Stomach (tissue), 9 donors: Measurements from ENCODE around the gene KEL. TPM values are rescaled to one million over a fixed set of nuclear protein-coding genes. Genes with fewer than 3 reads are reported as not detected.

Source experiments
- DNase-seq, 2 donors: peaks; one replicate each; pipeline versions ENCODE4 v3.0.0 to v3.0.0-alpha.2; 2013 to 2019
- H3K27ac ChIP-seq, 5 donors: fragments of 200-600 bp in 4 of 5; sonication (generic) in 4 of 5; one replicate each; pipeline ENCODE4 v1.5.1; 2013 to 2019; ENCODE audit warnings: mild to moderate bottlenecking in 1 of 5, moderate library complexity in 1 of 5
- H3K27me3 ChIP-seq, 3 donors: fragments of 200-600 bp; sonication (generic); one replicate each; pipeline ENCODE4 v1.5.1; 2017 to 2019; ENCODE audit warnings: mixed run types in 1 of 3
- H3K36me3 ChIP-seq, 4 donors: fragments of 200-600 bp; sonication (generic); 1 replicate in 3 of 4; 2 replicates in 1 of 4; pipeline ENCODE4 v1.5.1; 2016 to 2019
- H3K4me1 ChIP-seq, 4 donors: fragments of 200-600 bp; sonication (generic); one replicate each; pipeline ENCODE4 v1.5.1; 2016 to 2019
- H3K4me3 ChIP-seq, 4 donors: fragments of 200-600 bp; sonication (generic) in 3 of 4; one replicate each; pipeline ENCODE4 v1.5.1; 2016 to 2019; ENCODE audit warnings: mild to moderate bottlenecking in 1 of 4
- H3K9me3 ChIP-seq, 4 donors: fragments of 200-600 bp; sonication (generic); one replicate each; pipeline ENCODE4 v1.5.1; 2016 to 2019
- EP300 ChIP-seq: sonication (generic); formaldehyde crosslinking; IDR thresholded peaks from one replicate; pipeline ENCODE4 v1.6.1; 2017; ENCODE audit warnings: antibody characterized with exemption
- POLR2A ChIP-seq, 4 donors: fragments of 450-650 bp; IDR thresholded peaks; one replicate each; pipeline ENCODE4 v1.6.1; 2016; ENCODE audit warnings: antibody characterized with exemption in 4 of 4, control low read depth in 2 of 4, mild to moderate bottlenecking in 1 of 4, moderate library complexity in 1 of 4
- POLR2AphosphoS5 ChIP-seq, 3 donors: sonication (generic); formaldehyde crosslinking; IDR thresholded peaks; one replicate each; pipeline ENCODE4 v1.6.1; 2016; ENCODE audit warnings: antibody characterized with exemption in 3 of 3
- WGBS, 5 donors: extraction: QIAGEN DNeasy Blood & Tissue Kit in 3 of 5; methylation state at CpG; one replicate each; pipeline versions ENCODE4 v1.1.5 to v1.1.7; 2013 to 2018; 5-methylcytosine and 5-hydroxymethylcytosine counted together
- intact Hi-C: fragments of 100-400 bp; cut with DNase I; formaldehyde crosslinking; loops from one replicate; pipeline ENCODE4 v1.15.1; 2023; ENCODE audit warnings: low total_unique reads
- polyA plus RNA-seq, 3 donors: library from polyadenylated mRNA; stranded (reverse); fragments of 200-250 nt; gene quantifications; one replicate each; pipeline ENCODE4 v1.2.3, GENCODE V29; 2013
- total RNA-seq, 5 donors: library from RNA; depleted of rRNA; stranded (reverse); fragments of >200 nt; gene quantifications; one replicate each; pipeline versions ENCODE4 v1.1.0 to v1.2.3, GENCODE V29; 2014 to 2016
- TF ChIP-seq, protein P1 (sequence below), 7 experiments: fragments of 450-650 bp in 4 of 7; fragments of 200-600 bp in 3 of 7; sonication (generic) in 3 of 7; IDR thresholded peaks; one replicate each; pipeline ENCODE4 v1.5.1; 2016 to 2019; ENCODE audit warnings: antibody characterized with exemption in 7 of 7, control low read depth in 2 of 7, mild to moderate bottlenecking in 1 of 7
- donor health status: healthy with polysubstance abuse.
- donor health status: Bipolar disorder and iron deficiency.
- donor health status: healthy.

The KEL gene
- total and polyA plus RNA-seq, 8 donors, result 0.85 to 1.5 TPM; not detected in 6

DNA sequence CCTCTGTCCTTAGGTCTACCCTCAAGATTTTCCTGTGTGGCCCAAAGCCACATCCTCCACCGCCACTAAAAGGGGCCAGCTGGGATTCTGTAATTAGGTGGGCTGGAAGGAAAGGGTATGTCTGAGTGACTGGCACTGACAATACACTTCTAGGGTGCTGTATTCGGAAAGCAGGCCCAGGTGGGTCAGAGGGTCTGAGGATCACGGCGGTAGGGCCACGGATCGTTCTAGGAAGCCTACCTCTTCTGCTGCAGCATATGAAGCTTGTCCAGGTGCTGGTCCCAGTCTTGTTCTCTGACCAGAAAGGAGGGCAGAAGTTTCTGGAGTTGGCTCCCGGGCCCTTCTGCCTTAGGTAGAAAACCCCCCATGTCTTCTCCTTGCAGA lies 29.1 kb downstream of the KEL start:
- no peaks in the 10 kb centered on the region for H3K9me3 ChIP-seq
- TF ChIP-seq EP300, result no peak
- TF ChIP-seq, protein P1, sequence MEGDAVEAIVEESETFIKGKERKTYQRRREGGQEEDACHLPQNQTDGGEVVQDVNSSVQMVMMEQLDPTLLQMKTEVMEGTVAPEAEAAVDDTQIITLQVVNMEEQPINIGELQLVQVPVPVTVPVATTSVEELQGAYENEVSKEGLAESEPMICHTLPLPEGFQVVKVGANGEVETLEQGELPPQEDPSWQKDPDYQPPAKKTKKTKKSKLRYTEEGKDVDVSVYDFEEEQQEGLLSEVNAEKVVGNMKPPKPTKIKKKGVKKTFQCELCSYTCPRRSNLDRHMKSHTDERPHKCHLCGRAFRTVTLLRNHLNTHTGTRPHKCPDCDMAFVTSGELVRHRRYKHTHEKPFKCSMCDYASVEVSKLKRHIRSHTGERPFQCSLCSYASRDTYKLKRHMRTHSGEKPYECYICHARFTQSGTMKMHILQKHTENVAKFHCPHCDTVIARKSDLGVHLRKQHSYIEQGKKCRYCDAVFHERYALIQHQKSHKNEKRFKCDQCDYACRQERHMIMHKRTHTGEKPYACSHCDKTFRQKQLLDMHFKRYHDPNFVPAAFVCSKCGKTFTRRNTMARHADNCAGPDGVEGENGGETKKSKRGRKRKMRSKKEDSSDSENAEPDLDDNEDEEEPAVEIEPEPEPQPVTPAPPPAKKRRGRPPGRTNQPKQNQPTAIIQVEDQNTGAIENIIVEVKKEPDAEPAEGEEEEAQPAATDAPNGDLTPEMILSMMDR (IDR thresholded peaks at IDR 0.05), result no peak
- no peak for TF ChIP-seq POLR2A (IDR thresholded peaks at IDR 0.05)
- TF ChIP-seq POLR2AphosphoS5 (IDR thresholded peaks at IDR 0.05), result no peak
- H3K4me1 ChIP-seq, result no peaks in the 10 kb centered on the region
- intact Hi-C loops, result no loop called here
- no peak for DNase-seq
- 87 to 95% (median 91%) methylated on average over 7 of the region's 7 CpGs for WGBS, 5 donors
- no peak overlapping the region for H3K27ac ChIP-seq
- H3K36me3 ChIP-seq, result no peaks in the 10 kb centered on the region
- no peak overlapping the region for H3K4me3 ChIP-seq
- no peaks in the 10 kb centered on the region for H3K27me3 ChIP-seq

DNA sequence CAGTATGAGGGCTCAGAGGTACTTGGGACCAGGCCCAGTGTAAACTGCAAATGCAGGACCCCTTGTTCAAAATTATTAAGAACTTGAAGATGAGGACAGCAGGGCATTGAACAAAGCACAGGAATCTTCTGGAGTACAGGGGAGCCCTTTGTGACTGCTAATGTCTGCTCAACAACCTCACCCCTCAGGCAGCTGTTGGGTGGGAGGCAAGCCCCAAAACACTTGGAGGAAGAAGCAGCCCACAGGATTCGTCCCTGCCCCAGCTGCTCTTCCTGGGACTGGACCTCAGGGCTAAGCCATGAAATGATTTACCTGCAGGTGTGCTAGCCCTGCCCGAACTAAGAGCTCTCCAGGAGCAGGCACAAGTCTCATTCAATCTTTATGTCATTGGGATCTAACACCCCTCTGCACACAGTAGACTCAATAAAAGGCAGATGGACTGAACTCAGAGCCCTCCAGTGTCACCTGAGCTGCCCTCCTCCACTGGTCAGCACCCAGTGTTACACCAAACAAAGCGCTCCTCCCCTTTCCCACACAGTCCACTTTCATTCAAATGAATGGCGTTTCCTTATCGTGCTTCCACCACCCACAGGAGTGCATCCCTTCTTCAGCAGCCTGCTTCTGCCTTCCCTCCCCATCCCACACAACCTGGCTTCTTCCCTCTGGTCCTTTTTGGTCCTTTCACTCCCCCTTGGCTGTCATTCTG lies 29.6 kb downstream of the KEL start:
- TF ChIP-seq, protein P1 (IDR thresholded peaks at IDR 0.05), result no peak
- TF ChIP-seq POLR2AphosphoS5 (IDR thresholded peaks at IDR 0.05) (no peak), EP300 (no peak), POLR2A (IDR thresholded peaks at IDR 0.05) (no peak)
- DNase-seq, result no peak
- 60 to 72% (median 64%) methylated on average over 5 of the region's 5 CpGs for WGBS, 5 donors
- no peak overlapping the region for H3K27ac ChIP-seq
- intact Hi-C loops, result no loop called here
- no peaks in the 10 kb centered on the region for H3K9me3 ChIP-seq
- H3K4me1 ChIP-seq, result no peaks in the 10 kb centered on the region
- no peak overlapping the region for H3K4me3 ChIP-seq
- H3K36me3 ChIP-seq, result no peaks in the 10 kb centered on the region
- H3K27me3 ChIP-seq, result no peaks in the 10 kb centered on the region

DNA sequence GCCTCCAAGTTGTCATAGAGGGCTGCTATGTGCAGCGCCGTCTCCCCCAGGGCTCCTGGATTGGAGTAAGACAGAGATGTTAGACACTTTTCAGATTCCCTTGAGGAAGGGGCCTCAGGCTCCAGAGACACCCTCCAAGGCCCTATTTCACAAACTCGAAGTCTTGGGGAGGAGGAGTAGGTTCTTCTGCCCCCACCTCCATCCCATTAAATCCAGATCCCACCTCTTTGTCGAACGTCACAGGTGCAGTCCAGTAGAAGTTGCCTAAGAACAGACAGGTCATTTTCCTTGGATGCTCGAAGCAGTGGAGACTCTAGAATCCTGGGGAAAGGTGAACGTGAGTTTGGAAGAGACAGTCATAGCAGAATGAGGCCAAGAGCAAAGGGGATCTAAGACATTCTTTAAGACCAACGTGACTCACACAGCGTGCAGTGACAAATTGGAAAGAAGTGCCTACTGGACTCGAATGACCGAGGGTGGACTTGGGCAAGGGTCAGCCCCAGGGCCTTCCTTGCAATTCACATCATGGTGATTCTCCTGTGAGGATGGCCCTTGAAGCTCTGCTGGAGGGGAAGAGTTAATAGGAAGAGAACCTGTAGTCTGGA lies 31.9 kb downstream of the KEL start:
- Histone ChIP-seq H3K27me3 (no peaks in the 10 kb centered on the region), H3K27ac (no peak overlapping the region), H3K4me3 (no peak overlapping the region), H3K9me3 (no peaks in the 10 kb centered on the region), H3K4me1 (no peaks in the 10 kb centered on the region), H3K36me3 (no peaks in the 10 kb centered on the region)
- intact Hi-C loops, result no loop called here
- TF ChIP-seq POLR2AphosphoS5 (IDR thresholded peaks at IDR 0.05) (no peak), EP300 (no peak), POLR2A (IDR thresholded peaks at IDR 0.05) (no peak)
- TF ChIP-seq, protein P1 (IDR thresholded peaks at IDR 0.05), result no peak
- 88 to 91% (median 90%) methylated on average over 9 to 11 of the region's 11 CpGs for WGBS, 5 donors
- DNase-seq, result no peak

DNA sequence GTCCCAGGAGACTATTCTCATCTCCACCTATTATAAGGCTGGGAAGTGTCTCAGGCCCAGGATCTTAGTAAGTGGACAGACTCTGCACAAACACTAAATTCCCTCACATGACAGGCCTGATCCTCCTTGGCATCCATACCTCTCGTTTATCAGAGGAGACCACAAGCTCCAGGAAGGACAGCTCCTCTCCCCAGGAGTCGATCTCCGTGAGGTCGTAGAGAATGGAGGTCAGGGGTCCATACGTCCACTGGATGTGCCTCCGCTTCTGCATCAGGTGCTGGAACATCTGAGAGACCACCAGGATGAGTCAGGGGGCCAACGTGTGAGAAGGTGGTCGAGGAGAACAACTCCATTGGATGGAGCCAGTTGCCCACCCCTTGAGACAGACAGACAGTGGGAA lies 34.2 kb downstream of the KEL start:
- Histone ChIP-seq H3K27me3 (no peaks in the 10 kb centered on the region), H3K27ac (peak overlapping the region in 2 of 5 donors; percentile 50 to 56), H3K9me3 (no peaks in the 10 kb centered on the region), H3K4me1 (no peaks in the 10 kb centered on the region), H3K4me3 (no peak overlapping the region), H3K36me3 (no peaks in the 10 kb centered on the region)
- intact Hi-C loops, result no loop called here
- WGBS, 5 donors, result 60 to 82% (median 78%) methylated on average over 8 of the region's 8 CpGs
- no peak for DNase-seq
- TF ChIP-seq, protein P1 (IDR thresholded peaks at IDR 0.05), result no peak
- TF ChIP-seq EP300, result no peak
- TF ChIP-seq POLR2AphosphoS5 (IDR thresholded peaks at IDR 0.05), result no peak
- TF ChIP-seq POLR2A (IDR thresholded peaks at IDR 0.05), result no peak
